NCI-H1092 (cell line): ENCODE data around the gene CALN1.

ENCODE experiments used
- DNase-seq: peaks from one replicate; lab custom pipeline; 2025; lab: John Stamatoyannopoulos, UW

Gene CALN1

DNA sequence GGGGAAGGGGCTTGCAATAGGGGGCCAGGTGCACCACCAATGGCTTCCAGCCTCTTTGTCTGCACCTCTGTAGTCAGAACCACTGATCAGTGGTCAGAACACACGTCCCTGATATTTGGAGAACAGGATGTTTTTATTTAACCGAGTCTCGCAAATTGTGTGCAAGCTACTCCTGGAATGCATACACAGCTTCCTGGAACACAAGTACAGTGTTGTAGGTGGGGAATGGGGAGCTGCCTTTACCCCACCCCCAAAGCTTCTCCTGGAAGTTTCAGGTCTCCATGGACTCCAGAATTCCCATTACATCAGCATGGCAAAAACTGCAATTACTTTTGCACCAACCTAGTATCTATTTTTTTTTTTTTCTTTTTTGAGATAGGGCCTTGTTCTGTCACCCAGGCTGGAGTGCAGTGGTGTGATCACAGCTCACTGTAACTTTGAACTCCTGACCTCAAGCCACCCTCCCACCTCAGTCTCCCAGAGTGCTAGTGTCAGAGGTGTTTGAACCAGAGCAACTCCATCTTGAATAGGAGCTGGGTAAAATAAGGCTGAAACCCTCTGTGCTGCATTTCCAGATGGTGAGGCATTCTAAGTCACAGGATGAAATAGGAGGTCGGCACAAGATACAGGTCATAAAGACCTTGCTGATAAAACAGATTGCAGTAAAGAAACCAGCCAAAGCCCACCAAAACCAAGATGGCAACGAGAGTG lies 374.0 kb downstream of the CALN1 start:
- no peak for DNase-seq

DNA sequence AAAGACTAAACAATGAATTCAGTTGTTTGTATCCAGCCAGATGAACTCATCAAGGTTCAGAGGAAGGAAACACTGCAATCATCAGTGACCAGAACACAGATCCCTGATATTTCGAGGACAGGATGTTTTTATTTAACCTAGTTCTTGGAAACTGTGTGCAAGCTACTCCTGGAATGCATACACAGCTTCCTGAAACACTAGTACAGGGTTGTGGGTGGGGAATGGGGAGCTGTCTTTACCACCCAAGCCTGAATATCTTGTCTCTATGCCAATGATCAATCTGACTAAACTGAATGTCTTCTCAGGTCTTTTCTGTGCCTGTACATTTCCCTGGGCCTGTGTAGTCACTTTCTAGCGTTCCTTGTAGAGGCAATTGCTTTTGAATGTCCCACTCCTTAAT lies 374.6 kb downstream of the CALN1 start:
- no peak for DNase-seq

DNA sequence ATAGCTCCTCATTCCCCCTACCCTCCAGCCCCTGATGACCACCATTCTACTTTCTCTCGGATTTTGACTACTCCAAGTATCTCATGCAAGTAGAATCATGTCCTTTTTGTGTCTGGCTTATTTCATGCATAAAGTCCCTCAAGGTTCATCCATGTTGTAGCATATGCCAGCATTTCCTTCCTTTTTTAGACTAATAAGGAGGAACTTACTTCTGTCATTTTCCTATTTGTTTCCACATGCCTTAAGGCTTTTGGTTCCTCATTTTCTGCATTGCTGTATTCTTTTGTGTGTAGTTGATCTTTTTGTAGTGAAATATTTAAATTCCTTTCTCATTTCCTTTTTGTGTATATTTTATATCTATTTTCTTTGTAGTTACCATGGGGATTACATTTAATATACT lies 376.9 kb downstream of the CALN1 start:
- no peak for DNase-seq

DNA sequence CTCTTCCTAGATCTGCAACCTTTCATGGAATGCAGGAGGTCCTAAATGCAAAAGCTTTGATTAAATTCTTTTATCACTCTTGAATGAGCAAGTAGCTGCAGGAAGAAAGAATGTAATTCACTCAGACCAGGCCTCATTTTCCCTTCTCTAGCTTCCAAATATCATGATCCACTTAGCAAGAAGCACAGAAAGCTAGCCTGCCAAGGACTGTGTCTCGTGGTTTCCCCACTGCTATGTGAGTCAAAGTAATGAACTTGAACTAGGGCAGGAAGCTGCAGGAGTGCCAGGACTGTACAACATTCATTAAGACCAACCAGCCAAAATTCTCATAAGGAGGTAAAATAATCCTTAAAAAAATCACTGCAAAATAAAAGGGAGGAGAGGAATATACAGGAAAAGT lies 379.2 kb downstream of the CALN1 start:
- no peak for DNase-seq

DNA sequence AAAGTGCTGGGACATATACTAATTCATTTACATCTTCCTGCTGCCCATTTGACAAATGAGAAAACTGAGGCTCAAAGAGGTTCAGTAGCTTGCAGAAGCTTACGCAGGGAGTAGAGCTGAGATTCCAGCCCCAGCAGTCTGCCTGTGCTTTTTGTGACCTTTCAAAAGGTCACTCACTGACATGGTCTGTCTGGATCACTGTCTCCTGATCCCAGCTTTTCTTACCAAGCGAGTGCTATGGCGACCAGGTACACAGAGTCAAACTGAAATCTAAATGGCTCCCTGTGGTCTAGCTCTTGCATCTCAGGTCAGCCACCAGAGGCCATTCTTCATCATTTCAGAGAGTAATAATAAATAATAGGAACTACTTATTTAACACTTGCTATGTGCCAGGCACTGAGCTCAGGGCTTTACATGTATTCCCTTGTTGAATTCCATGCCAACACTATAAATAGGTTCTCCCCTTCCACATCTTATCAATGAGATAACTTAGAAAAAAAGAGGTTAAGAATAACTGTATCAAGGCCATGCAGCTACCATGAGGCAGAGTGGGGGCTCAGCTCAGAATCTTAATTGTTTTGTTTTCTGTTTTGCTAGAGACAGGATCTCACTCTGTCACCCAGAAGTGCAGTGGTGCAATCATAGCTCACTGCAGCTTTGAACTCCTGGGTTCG lies 381.0 kb downstream of the CALN1 start:
- no peak for DNase-seq

DNA sequence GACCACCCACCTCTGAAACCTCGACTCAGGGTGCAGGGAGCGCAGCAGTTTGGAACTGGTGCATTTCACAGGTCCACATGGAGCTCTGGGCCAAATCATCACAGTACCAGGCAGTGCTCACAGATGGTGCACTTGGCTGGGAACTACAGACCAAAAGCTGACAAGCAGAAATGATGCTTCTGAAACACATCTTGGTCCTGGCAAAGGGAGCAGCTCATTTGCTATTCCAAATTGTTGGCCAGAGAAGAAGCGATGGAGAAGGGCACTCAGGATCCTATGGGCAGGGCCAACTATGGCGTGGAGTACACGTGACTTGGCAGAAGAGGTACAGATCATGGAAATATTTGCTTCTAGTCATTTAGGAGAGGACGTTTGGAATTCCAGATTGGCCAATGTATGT lies 383.9 kb downstream of the CALN1 start:
- no peak for DNase-seq

DNA sequence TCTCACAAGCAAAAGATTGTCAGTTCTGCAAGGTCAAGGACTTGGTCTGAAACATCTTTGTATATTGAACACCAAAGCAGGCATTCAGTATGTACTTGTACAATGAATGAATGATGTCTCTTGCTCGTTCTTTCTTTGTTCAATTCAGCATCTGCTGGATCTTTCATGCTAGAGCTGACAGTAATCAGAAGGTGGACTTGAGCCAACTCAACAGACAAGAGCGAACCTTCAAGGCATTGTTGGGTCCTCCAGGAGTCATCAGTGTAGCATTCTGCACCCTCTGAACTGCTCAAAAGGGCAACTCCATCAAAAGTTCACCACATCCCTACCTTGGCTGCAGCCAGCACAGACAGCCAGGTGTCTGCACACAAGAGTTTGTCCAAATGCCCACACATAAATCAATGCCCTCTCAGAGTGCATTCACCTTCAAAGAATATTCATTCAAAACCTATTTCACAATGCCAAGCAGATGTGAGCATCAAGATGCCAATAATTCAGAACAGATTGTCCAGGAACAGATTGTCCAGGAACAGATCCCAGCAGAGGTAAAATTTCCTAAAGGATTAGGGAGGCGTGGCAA lies 386.7 kb downstream of the CALN1 start:
- DNase-seq = no peak

DNA sequence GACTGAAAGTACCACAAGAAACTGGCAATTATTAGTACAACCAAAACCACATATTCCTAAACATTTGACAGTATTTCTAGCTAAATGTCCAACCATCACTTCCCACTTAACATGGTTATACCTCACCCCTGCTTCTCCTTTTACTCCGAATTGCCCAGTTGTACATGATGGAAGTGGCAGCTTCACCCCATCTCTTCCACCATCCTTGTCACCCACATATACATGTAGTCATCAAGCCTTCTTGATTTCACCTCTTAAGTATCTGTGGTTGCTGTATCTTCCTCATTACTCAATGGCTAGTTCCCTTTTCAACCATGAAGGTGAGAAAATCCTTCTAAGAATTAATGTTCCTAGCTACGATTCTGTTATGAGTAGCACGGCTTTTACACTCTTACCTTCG lies 388.2 kb downstream of the CALN1 start:
- no peak for DNase-seq

DNA sequence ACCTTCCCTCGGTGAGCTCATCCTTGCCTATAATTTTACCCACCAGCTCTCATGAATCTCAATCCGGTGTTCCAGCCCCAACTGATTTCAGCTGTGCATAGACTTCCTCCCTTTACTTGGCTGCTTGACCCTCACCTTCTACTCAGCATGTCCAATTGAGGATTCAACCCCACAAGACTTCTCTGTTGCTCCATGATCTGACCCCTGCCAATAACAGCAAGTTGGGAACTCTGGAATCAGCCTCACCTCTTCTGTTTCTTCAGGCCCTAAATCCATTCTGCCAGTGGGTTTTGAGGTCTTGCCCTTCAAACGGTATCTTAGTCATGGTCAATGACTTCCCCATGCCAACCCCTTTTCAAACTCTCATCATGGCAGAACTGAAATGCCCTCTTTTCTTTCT lies 390.4 kb downstream of the CALN1 start:
- DNase-seq = no peak

DNA sequence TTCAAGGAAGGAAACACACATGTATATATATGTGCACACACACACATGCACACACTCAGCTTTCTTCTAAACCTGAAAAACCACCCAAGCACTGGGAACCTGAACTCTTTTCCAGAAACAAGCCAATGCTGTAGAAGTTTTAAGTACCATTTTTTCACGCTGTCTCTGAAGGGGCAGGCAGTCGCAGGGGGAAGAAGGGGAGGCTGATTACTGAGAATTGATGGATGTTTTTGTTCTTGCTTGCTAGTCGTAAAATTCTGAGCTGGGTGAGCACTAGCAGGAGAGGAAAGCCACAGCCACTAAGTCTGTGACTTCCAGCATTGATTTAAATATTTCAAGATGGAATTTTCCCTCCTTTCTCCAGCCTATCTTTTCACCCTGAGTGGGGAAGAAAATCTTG lies 391.8 kb downstream of the CALN1 start:
- no peak for DNase-seq

DNA sequence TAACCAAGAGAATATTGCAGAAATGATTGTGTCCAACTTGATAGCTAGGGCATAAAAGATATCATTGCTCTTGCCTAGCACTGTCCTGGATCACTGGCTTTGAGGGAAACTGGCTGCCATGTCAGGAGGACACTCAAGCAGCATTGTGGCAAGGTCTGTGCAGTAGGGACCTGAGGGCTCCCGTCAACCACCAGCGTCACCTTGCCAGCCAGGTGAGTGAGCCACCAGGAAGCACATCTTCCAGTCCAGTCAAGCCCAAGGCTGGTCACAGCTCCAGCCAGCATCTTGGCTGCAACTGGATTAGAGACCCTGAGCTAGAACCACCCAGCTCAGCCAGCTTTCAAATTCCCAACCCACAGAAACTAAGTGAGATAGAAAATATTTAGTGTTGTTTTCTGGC lies 392.7 kb downstream of the CALN1 start:
- no peak for DNase-seq

DNA sequence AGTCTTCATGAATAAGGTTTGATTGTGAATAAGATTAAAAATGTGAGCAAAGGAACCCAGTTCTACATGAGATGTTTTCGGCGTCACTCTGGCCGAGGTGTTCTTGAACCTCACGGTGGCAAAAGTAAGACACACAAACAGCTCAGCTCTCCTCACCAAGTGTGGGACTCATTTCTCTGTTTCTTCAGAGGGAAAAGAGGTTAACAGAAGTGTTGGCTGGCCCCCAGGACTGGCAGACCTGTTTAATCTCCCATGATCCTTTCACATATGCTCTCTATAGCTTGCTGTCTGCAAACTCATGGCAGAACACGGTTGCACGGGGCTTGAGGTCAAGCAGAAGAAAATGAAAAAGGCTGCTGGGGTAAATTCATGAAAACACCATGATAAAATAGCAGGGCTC lies 394.4 kb downstream of the CALN1 start:
- no peak for DNase-seq

DNA sequence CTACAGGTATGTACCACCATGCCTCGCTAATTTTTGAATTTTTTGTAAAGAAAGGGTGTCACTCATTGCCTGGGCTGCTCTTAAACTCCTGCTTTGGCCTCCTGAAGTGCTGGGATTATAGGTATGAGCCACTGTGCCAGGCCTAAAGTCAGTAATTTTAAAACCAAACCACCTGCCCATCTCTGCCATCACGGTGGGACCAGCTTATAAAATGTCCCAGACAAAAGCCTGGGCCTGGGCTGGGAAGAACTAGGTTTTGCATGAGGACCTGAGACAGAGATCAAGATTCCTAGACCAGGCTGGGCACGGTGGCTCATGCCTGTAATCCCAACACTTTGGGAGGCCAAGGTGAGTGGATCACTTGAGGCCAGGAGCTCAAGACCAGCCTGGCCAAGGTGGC lies 395.6 kb downstream of the CALN1 start:
- DNase-seq = no peak

DNA sequence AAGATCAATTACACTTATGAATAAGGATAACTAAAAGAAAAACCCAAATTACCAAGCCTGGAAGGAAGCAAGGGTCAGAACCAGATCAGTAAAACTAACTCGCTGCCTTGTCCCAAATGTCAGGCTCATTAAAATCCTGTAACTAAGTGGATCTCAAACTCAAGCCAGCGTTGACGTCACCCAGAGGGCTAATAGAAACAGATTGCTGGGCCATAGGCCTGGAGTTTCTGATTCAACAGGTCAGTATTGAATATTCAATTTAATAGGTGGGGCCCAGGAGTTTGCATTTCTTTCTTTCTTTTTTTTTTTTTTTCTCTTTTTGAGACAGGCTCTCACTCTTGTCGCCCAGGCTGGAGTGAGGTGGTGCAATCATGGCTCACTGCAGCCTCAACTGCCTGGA lies 397.0 kb downstream of the CALN1 start:
- DNase-seq = no peak

DNA sequence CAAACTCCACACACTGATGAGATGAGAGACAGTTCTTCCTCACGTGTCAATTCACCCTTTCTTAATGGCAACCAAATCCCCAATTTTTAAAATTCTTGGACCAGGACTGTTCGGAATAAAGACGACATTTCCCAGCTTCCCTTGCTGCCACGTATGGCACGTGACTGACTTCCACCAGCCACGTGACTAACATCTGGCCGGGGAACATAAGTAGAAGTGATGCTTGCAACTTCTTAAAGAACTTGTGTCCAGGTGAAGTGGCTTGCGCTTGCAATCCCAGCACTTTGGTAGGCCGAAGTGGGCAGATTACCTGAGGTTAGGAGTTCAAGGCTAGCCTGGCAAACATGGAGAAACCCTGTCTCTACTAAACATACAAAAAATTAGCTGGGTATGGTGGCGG lies 405.1 kb downstream of the CALN1 start:
- DNase-seq = no peak

DNA sequence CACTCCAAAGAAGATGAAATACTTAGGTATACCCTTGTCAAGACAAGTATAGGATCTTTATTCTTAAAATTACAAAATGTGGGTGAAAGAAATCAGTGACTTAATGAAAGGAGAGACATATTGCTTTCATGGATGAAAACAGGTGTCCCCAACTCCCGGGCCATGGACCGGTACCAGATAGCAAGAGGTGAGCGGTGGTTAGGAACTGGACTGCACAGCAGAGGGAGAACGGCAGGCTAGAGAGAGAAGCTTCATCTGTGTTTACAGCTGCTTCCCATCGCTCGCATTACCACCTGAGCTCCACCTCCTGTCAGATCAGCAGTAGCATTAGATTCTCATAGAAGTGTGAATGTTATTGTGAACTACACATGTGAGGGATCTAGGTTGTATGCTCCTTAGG lies 408.9 kb downstream of the CALN1 start:
- DNase-seq = no peak

DNA sequence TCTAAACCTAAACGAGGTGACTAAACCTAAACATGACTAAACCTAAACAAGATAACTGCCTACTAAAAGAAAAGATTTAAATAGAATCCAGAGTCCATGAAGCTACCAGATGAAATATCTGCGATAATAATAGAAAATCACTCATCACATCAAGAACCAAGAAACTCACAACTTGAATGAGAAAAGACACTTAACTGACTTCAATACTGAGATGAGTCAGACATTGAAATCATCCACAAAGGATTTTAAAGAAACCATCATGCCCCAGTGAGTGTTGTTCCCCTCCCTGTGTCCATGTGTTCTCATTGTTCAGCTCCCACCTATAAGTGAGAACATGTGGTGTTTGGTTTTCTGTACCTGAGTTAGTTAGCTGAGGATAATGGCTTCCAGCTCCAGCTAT lies 416.0 kb downstream of the CALN1 start:
- DNase-seq = no peak

DNA sequence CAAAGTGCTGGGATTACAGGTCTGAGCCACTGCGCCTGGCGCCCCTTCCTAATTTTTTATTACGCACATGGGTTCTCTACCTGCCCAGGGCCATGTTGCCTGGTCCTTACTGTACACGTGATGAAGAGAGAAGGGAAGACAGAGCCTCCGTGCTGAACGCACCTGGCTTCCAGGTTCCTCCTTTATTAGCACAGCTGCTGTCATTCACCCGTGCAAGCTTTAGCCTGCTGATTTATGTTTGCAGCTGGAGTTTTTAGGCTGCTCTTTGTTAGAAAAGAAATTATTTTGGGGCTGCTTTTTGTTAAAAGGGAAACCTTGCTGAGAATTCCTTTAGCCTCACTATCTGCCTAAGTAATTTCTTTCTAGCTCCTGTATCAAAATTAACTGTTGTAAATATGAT lies 417.0 kb downstream of the CALN1 start:
- peak; percentile 22 for DNase-seq

DNA sequence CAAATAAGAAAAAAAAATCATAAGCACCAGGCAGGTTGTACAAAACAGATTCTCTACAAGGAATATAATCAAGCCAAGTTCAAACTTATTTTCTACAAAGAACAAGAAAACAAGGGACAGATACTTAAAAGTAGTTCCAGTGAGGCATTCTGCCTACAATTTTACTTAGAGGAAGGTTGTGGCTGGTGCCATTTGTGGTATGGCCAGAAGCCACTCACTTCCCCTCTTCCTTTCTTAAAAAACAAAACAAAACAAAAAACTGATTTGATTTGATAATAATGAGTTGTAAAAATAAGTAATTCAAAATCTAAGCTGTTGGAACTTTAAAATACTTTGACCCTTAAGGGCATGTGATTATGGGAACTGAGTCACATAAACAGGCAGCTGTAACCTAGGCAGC lies 420.6 kb downstream of the CALN1 start:
- DNase-seq = no peak

DNA sequence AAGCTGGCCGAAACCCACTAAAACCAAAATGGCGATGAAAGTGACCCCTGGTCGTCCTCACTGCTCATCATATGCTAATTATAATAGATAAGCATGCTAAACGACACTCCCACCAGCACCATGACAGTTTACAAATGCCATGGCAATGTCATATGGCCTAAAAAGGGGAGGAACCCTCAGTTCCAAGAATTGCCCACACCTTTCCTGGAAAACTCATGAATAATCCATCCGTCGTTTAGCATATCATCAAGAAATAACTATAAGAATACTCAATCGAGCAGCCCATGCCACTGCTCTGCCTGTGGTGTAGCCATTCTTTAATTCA lies 422.0 kb downstream of the CALN1 start:
- no peak for DNase-seq

DNA sequence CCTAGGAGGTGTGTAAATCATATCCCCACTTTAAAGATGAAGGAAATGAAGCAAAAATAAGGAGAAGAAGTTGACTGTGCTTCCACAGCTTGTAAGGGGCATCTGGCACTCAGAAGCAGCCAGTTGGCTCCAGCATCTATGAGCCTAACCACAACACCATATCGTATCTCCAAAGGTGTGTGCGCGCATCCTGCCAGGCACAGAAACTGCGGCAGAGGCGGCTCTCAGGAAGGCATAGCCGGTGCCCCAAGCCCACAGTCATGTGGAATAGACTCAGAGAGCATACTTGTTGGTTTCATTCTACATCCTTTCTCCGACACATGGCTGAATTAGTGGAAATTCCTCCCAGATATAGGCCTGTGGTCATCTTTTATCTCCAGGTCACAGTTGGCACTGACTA lies 423.9 kb downstream of the CALN1 start:
- DNase-seq = no peak

DNA sequence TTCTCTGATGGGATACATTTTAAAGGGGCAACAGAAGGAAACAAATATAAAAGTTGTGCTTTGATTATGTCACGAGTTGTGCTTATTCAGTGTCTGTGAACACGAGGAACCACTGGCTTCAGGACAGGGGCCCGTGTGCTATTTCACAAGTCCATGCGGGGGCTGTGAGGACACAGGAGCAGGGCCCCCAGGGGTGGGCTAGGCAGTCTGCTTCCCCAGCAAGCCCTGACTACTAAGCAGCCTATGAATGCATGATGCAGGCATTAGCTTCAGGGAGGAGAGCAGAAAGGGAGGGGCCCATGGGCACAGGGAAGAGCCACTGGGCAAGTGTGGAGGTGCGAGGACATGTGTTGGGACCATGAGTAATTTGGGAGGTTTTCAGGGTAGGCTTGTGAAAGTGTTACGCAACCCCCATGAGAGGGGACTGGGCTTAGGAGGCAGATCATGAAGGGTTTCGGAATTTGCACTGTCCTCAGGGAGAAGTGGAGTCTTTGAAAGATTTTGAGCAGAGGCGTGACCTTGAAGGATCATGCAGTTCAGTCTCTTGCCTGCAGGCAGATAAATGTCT lies 424.9 kb downstream of the CALN1 start:
- no peak for DNase-seq

DNA sequence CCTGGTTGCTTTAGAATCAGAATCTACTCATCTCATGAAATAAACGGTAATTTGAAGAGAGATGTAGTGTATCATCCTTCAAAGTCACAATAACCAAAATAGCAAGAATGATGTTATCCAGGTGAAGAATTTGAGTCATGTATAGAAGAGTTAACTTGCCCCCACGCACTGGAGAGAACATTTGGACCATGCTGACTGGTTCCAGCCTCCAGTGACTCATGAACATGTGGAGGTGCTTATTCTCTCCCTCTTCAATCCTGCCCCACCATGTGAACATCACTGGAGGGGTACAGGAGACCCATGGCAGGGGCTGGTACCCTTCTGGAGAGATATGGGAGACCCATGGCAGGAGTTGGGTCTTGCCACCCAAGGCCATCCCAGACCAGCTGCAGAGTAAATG lies 427.8 kb downstream of the CALN1 start:
- no peak for DNase-seq

DNA sequence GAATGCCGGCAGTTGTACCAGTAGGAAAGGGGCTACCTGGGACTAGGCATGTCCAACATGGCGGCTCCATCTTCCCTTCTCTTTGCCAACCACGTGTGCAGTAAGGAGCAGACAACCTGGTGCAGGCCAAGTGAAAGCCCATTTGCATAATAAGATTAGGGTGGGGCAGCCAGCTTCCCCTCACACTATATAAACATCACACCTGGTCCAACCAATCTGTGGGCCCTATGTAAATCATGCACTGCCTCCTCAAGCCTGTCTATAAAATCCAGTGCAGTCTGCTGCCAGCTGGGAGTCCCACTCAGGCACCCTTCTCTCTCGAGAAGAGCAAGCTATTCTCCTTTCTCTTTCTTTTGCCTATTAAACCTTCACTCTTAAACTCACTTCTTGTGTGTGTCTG lies 429.3 kb downstream of the CALN1 start:
- no peak for DNase-seq
